Ecto neural progenitor cell (in vitro differentiated cells): ENCODE results near the gene MRPS6.

Experiments
- DNase-seq: peaks from one replicate; pipeline ENCODE4 v3.0.0-alpha.2; 2018; ENCODE audit warnings: low spot score

Gene MRPS6

DNA sequence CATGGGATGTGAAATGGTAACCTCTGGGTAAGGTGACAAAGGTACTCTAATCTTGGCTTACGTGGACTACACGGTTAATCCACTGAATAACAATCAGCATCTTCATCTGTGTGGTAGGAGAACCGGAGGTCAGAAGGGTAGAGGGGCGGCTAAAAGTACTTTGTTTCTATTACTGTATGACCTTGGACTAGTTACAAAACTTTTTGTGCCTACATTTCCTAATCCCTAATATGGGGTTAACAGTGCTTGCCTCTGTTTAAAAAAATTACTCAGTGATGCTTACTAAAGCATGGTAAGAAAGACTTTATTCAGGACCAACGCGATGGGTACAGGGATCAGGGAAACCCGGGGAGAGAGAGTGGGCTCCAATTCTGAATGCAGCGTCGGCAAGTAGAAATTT is 1.7 kb upstream of the MRPS6 start:
- no peak for DNase-seq

DNA sequence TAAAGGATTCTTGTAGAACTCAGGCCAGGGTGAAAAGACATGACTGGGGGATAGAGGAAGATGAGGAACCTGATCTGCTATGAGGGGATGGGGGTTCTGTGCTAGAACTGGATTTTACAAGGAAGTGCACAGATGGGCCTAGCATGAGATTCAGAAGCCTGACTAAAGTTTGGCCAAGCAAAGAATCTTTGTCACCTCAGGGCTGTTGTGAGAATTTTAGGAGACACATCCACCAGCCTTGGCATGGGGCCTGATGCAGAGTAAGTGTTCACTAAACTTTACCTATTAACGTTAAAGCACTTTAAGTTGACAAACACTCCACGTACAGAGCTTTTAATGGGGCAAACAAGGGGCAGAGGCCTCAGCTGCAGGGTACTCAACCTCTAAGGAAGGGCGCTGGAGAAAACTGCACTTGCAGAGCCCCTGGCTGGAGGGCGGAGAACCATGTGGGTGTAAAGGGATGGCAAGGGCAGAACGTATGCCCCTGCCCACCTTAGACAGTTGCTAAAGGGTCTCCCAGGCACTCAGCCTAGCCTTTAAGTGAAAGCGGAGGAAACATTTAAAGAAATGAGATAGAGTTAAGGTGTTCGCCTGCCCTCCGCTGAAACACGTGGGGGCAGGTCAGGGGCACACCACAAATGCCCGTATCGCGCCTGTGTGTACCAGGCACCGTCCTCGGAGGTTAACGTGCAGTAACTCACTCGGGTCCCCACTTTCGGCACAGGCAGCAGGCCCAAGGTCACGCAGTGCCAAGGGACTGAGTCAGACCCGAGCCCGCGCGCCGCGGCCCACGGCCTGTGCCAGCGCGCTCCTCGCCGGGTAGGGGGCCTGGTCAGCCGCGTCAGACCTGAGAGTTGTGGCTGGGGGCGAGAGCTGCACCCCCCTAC is 990 bp upstream of the MRPS6 start:
- DNase-seq: no peak

GRCh38 chr21:34073749-34074282 is 438 bp downstream of the MRPS6 start:
- peak; percentile 60 for DNase-seq

DNA sequence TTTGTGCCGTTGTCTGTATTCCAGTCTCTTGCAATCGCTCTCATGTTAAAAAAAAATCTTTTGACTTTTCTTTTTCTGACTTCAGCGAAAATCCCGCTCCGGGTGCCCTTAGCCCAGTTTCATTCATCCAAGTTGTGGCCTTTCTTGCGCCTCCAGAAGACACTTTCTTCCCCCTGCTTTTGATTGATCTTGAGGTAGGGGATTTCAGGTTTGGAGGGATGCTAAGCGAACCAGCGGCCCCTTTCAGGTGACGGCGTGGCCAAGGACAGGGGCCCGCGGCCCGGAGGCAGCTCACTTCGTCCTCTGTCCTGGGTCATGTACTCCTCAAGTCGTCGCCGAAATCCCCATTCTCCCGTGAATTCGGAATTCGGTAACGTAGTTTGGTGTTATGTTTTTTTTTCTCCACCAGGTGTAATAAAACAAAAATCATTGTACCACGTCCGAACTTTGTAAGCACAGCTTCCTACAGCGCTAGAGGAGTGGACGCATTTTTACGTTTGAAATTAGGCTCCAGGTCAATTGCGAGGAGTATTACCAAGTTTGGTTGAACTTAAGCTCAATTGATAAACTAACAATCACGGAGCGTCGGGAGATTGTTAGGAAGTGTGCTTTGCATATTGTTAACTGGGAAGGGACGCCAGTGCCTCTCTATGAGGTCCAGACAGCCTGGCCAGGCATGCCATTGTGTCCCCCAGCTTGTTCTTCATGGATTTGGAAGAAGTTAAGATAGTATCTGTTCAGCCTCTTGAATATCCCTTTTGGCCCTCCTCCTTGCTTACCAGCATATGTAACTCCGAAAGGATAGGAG is 1.1 kb downstream of the MRPS6 start:
- peak; percentile 56 for DNase-seq

DNA sequence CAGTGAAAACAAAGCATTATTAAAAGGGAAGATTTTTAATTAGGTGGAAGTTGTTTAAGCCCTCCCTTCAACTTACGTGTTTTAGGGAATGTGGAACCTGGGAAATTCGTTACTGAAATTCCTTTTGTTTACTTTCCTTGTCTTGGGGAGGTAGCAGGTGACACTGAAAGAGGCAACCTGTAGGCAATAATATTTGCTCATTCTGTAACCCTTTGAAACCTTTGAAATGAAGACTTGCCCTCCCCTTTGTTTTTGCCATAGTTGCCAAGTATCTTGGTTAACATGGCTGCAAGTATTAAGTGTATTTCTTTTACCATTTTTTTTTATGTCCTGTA is 1.7 kb downstream of the MRPS6 start:
- no peak for DNase-seq

DNA sequence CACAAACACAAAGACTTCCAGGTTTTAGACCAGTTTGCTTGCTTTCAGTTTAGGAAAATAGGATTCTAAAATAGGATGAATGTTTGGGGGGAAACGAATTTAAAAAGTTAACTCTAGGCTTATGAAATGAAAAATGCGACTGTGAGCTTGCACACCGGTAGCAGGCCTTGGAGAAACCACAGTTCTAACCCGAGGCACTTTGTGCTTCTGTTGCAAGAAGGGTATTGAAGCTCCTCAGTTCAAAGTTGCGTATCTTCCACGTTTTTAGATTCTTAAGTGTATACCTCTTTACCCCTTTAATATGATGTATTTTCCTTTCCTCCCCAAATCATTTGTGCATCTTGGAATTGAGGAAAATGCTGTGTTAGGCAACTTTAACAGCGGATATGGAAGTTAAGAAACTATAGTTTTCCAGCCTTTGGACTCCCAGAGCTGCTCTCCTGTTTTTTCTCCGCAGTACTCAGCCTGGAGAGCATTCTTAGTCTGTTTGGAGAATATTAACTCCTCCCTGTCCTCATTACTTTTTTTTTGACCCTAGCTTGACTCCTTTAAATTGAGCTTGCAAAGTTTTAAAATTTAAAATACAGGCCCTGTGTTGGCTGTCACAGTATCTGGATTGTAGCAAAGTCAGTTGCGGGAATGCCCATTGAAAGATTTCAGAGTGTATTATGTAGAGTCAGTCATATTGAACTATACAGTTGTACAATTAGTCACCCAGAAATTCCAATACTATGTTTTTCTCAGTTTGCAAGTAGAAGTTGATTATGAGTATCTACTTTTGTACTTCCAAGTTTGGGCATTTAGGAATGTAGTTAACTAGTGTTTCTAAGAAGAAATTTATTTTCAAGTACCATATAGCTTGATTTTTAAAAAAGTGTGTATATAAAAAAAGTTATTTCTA is 2.6 kb downstream of the MRPS6 start:
- DNase-seq: no peak

DNA sequence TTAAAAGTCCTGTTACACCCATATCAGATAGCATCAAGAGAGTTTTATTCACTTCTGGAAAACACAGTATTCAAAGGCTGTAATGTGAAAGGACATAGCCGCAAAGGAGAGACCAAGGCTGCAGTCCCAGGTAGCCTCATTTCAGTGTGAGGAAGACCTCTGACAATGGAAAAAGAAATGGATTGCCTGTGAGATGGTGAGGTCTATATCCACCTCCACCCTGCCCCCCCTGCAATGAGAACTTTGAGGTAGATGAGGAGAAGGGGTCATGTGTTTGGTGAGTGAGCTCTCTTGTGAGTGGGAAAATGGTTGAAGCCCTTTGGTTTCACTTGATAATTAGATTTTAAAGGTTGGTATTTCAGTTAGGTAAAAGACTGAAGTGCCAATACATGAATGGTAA is 3.5 kb downstream of the MRPS6 start:
- no peak for DNase-seq

DNA sequence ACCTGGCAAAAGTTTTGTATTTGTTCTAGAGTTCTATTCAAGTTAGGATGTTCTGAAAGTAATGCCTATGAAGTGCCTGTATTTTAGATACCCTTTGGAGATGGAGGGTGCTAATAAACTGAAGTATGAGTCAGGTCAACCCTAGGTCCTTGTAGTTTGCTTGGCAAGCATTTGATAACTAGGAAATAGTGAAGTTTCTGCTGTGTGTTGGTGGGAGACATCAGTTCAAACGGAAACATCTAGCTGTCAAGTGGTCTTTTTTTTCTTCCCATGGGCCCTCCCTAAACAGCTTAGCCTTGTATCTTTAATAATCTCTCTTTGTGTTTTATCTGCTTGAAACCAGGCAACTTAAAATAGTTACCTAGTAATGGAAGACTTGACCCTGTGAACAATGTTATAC is 4.5 kb downstream of the MRPS6 start:
- no peak for DNase-seq

GRCh38 chr21:34078915-34079314 is 5.5 kb downstream of the MRPS6 start:
- DNase-seq: no peak

DNA sequence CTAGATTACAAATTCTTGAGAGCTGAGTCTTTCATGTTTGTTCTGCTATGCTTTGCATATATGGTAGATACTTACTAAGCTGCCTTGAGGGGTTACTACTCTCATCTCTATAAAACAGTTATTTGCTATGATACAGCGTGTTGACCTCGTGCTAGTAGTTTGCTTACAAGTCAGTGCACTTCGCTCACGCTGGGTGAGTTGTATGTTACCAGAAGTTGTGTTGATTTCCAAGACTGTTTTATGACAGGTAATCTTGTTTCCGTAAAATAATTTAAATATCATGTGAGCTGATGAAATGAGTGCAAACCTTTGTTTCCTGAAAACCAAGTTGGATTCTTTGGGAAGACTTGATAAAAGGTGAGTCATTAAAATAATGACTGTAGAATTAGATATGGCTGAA is 7.3 kb downstream of the MRPS6 start:
- no peak for DNase-seq

GRCh38 chr21:34082769-34083168 is 9.4 kb downstream of the MRPS6 start:
- no peak for DNase-seq

DNA sequence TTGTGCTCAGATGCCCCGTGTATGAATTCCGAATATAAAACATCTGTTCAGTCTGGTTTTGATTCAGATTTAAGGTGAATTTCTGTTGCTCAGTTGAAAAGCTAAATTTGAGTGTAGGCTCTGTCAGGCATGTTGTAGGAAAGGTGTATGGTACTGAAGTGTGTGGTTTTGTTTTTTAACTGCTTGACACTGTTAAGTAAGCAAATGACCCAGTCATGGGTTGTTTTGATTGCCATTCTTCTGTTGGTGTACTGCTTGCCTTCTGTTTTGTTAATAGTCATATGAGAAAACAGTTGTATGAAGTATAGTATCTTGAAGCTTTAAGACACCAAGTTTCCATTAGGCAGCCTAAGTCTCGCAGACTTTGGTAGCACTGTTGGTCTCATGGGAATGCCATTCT is 10.0 kb downstream of the MRPS6 start:
- DNase-seq: no peak

DNA sequence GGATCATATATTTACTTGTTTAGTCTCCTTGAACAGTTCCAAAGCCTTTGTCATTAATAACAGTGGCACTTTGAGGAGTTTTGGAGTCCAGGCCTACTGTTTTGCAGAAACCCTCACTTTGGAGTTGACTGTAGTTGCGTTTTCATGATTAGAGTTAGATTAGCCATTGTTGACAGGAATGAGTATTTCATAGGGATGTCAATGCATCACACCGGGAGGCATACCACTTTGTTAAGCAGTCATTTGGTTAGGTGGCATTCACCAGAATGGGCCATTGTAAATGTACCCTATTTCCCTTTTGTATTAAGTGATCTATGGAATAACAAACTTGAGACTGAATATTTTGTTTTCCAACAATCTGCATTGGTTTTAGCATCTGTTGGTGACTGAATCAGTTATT is 11.8 kb downstream of the MRPS6 start:
- no peak for DNase-seq

GRCh38 chr21:34086887-34087306 is 13.5 kb downstream of the MRPS6 start:
- DNase-seq: no peak

GRCh38 chr21:34088752-34089151 is 15.4 kb downstream of the MRPS6 start:
- DNase-seq: no peak

DNA sequence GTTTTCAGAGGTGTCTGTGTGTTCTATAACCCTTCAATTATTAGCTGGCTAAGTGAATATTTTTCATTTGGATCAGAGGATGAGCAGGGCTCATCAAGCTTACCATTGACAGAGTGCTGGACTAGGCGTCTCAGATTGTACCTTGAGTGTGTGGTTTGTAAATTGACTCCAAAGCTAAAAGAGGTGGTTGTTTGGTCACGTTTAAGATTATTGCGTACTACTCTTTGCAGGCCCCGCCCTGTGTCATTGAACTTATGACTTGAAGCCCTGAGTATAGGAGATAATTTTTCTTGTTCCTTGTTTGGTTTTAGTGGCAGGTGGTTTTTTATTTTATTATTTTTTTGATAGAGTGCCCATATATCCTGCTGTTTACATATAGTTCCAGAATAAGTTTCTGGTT is 17.7 kb downstream of the MRPS6 start:
- no peak for DNase-seq

DNA sequence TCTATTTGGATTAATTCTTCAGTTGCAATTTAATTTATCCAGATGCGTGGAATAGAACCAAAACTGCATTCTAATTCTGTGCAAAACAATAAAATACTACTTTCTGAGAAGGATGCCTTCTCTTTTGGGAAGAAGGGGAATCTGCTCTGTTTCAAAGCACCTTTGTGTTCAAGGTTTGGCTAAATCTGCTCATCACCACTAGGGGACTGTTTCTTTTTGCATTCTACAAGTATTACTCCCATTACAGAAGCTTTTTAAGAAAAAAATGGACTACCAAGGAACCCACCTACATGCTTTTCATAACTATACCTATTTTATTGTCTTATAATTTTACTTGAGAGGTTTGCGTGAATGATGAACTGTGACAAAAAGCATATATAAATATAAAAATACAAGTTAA is 18.2 kb downstream of the MRPS6 start:
- DNase-seq: no peak

- no peak for DNase-seq
Measured at GRCh38 chr21:34092262-34092921, 19.0 kb downstream of the MRPS6 start.

DNA sequence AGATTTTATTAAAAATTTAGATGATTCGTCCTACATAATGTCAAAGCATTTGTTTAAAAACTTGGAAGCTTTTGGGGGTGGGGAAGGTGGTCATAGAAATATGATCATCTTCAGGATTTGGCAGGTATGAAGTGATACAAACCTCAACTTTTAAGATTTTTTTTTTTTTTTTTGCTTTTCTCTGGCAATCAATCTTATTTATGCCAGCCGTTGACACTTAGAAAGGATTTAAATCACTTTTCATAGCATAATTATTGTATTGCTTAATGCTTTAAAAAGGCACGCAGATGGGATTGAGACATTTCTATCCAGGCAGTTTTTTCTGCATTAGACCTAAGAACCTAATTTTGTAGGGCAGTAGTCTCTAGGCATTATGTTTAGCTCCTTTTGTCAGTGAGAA is 19.7 kb downstream of the MRPS6 start:
- DNase-seq: no peak

DNA sequence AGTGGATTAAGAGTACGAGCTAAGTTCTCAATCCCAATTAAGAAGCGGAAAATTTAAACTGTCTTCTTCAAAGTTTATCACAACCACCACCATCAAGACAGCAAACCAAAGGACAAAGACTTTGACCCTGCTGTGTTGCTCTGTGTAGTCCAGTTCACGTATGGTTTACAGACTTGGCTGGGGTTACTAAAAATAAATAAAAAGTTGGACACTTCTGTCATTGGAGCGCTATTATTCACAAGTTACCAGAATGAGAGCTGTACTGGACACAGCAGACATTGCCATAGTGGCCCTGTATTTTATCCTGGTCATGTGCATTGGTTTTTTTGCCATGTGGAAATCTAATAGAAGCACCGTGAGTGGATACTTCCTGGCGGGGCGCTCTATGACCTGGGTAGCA is 21.6 kb downstream of the MRPS6 start:
- no peak for DNase-seq

DNA sequence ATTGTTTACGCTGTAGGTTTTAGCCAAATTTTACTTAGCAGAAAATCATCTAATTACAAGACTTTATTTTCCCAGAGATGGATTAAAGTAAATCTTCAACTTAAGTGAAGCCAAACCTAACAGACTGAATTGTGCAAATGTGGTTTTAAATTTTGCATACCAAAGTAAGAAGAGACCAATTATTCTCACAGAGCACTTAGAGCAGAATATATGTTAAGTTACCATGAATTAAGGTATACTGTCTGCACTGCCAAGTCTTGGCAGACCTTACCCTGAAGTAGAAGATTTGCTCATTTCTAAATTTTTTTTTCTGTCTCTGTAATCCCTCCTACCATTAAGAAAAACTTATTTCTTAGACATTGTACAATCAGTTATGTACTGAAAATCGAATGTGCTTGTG is 24.1 kb downstream of the MRPS6 start:
- DNase-seq: no peak

DNA sequence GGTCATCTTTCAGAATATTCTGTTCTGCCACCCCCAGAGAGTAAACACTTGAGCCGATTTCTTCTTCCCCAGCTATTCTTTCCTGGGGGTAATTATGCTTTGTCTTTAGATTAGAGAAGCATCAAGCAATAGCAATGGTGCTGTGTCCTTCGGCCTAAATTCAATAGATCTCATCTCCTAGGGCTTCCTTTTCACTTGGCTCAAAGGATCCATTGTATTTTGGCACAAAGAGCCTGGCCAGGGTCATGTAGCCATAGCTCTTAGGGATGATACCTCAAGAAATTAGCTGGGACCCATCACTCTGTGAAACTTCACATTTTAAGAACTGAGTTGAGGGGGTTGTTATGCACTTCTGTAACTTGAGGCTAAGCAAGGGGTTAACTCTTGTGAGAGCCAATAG is 27.0 kb downstream of the MRPS6 start:
- DNase-seq: no peak
